Psoas muscle (tissue), 8 donors: Measurements from ENCODE around the gene UBE2F. TPM values are rescaled to one million over a fixed set of nuclear protein-coding genes. Genes with fewer than 3 reads are reported as not detected.
"Not testable (repeated sequence)": the region's sequence is repeated elsewhere in the genome, so short reads cannot be mapped to it uniquely, and the experiment has no call there.

Source experiments
- ATAC-seq, 4 donors: fragments of 200-7000 bp; cut with Tn5 transposase; one replicate each; pipeline ENCODE4 v1.9.1; 2020; ENCODE audit warnings: moderate library complexity in 3 of 4, mild to moderate bottlenecking in 2 of 4
- DNase-seq, 2 donors: peaks; one replicate each; pipeline ENCODE4 v3.0.0-alpha.2; 2020
- H3K27ac ChIP-seq: fragments of 200-600 bp; one replicate; pipeline ENCODE4 v1.8.0; 2022
- H3K27me3 ChIP-seq, 3 donors: fragments of 200-600 bp in 1 of 3; one replicate each; pipeline versions ENCODE4 v1.6.1 to v1.8.0; 2013 to 2022; ENCODE audit warnings: low read length in 2 of 3, mild to moderate bottlenecking in 2 of 3, moderate library complexity in 1 of 3; ENCODE audit not compliant: insufficient read depth in 3 of 3
- H3K36me3 ChIP-seq, 2 donors: fragments of 200-600 bp in 1 of 2; one replicate each; pipeline versions ENCODE4 v1.6.1 to v1.8.0; 2013 to 2022; ENCODE audit warnings: low read depth in 1 of 2, mild to moderate bottlenecking in 1 of 2, moderate library complexity in 1 of 2; ENCODE audit not compliant: insufficient read depth in 1 of 2
- H3K4me1 ChIP-seq: fragments of 200-600 bp; one replicate; pipeline ENCODE4 v1.8.0; 2022
- H3K4me3 ChIP-seq: fragments of 200-600 bp; one replicate; pipeline ENCODE4 v1.8.0; 2022; ENCODE audit warnings: mild to moderate bottlenecking
- H3K9me3 ChIP-seq: fragments of 200-600 bp; one replicate; pipeline ENCODE4 v1.8.0; 2022
- WGBS, 3 donors: extraction: QIAGEN DNeasy Blood & Tissue Kit; methylation state at CpG; one replicate each; pipeline versions ENCODE4 v1.1.6 to v1.1.7; 2013; 5-methylcytosine and 5-hydroxymethylcytosine counted together
- intact Hi-C, 2 donors: fragments of 100-400 bp; cut with DNase I; formaldehyde crosslinking; loops; one replicate each; pipeline versions ENCODE4 v1.11.0 to v1.14.2; 2022
- polyA plus RNA-seq, 3 donors: library from polyadenylated mRNA; stranded (reverse); fragments of 200-250 nt; gene quantifications; one replicate each; pipeline ENCODE4 v1.2.3, GENCODE V29; 2013
- total RNA-seq, 4 donors: library from RNA; stranded (reverse); fragmentation: NEBNext Ultra II Directional in 2 of 4; extraction: Animal tissue kit (Norgen Biotek cat#: 25700) in 2 of 4; gene quantifications; one replicate each; pipeline versions ENCODE4 v1.2.1 to v1.2.4, GENCODE V29; 2021 to 2023
- TF ChIP-seq, protein P1 (sequence below): fragments of 200-600 bp; IDR thresholded peaks from one replicate; pipeline ENCODE4 v1.8.0; 2022; ENCODE audit warnings: antibody characterized with exemption
- donor health status: healthy with polysubstance abuse.
- donor health status: DM: no; HTN: no; CAD: no; lungs with moderate emphysema.
- donor health status: Bipolar disorder and iron deficiency.
- donor health status: healthy.
- donor health status: DM: yes; HTN: yes; CAD: no.
- donor health status: DM: no; HTN: no; CAD: no.
- donor health status: DM: no; HTN: no; CAD: no.
- donor health status: DM: yes; HTN: yes; CAD: no.

UBE2F gene
- total and polyA plus RNA-seq, 7 donors, result 46.0 to 134 (median 67.5) TPM

DNA sequence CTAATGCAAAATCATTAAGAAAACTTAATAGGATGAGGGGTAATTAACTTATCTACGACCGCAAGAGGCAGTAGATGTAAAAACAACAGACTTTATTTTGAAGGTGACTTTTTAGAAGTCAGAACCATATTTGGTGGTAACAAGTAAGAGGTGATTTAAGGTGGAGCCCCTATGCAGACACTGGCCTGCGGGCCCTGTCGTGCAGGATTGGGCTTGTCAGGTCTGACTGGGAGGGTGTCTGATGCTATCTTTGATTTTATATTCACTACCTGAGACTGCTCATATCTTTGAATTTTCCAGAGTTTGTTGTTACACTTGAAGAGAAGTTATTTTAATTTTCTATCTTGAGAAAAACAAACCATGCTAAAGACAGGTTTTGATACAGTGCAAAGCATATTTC lies 64.9 kb downstream of the UBE2F start:
- Histone ChIP-seq H3K27ac (no peak overlapping the region), H3K27me3 (no peaks in the 10 kb centered on the region), H3K4me1 (no peaks in the 10 kb centered on the region), H3K9me3 (no peaks in the 10 kb centered on the region), H3K36me3 (peaks cover 0 to 88% of the 10 kb centered on the region in 2 donors), H3K4me3 (no peak overlapping the region)
- ATAC-seq, result no peak
- no peak for DNase-seq
- TF ChIP-seq, protein P1, sequence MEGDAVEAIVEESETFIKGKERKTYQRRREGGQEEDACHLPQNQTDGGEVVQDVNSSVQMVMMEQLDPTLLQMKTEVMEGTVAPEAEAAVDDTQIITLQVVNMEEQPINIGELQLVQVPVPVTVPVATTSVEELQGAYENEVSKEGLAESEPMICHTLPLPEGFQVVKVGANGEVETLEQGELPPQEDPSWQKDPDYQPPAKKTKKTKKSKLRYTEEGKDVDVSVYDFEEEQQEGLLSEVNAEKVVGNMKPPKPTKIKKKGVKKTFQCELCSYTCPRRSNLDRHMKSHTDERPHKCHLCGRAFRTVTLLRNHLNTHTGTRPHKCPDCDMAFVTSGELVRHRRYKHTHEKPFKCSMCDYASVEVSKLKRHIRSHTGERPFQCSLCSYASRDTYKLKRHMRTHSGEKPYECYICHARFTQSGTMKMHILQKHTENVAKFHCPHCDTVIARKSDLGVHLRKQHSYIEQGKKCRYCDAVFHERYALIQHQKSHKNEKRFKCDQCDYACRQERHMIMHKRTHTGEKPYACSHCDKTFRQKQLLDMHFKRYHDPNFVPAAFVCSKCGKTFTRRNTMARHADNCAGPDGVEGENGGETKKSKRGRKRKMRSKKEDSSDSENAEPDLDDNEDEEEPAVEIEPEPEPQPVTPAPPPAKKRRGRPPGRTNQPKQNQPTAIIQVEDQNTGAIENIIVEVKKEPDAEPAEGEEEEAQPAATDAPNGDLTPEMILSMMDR, result no peak
- WGBS, 3 donors, result 97 to 100% (median 99%) methylated on average over 4 of the region's 4 CpGs
- intact Hi-C loops, result no loop called here

DNA sequence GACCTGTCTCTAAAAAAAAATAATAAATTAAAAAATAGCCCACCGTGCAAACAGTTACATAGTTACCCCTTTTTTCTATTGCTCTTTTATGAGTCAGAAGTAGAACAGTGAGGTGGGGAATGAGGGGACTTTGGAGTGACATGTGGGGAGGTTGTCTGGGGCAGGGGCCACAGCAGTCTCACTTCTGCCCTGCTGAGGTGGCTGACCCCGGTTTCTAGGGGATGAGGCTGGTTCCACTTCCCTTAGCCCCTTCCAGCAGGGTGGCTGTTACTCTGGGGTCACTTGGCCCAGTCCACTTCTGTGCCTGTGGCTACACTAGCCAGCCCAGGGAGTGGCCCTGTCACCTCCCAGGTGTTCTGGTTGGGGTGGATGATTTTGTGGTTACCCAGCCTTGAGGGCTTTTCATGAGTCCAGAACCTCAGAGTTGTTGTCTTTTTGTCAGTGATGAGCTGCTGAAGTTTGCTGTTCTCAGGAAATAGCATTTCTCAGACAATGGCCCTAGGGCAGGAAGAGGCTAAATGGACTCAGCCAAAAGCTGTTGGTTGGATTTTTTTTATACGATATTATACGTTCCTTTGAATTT lies 66.0 kb downstream of the UBE2F start:
- no peak for DNase-seq
- H3K27ac ChIP-seq, result no peak overlapping the region
- no peaks in the 10 kb centered on the region for H3K4me1 ChIP-seq
- H3K4me3 ChIP-seq, result no peak overlapping the region
- no peaks in the 10 kb centered on the region for H3K27me3 ChIP-seq
- TF ChIP-seq, protein P1, result no peak
- H3K9me3 ChIP-seq, result no peaks in the 10 kb centered on the region
- WGBS, 3 donors, result 54 to 86% (median 62%) methylated on average over 4 of the region's 4 CpGs
- peaks cover 0 to 88% of the 10 kb centered on the region in 2 donors for H3K36me3 ChIP-seq
- ATAC-seq, result no peak
- intact Hi-C loops, result no loop called here

DNA sequence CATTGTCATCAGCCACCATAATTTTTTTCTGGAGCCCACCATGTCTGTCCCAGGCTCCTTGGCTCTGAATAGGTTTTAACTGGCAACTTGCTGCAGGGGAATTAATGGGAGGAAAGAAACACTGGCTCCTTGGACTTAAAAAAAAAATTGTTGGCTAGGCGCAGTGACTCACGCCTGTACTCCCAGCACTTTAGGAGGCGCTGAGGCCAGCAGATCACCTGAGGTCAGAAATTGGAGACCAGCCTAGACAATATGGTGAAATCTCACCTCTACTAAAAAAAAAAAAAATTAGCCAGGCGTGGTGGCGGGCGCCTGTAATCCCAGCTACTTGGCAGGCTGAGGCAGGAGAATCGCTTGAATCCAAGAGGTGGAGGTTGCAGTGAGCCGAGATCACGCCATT lies 67.2 kb downstream of the UBE2F start:
- H3K4me1 ChIP-seq, H3K27me3 ChIP-seq, H3K9me3 ChIP-seq, H3K27ac ChIP-seq, H3K4me3 ChIP-seq, DNase-seq, intact Hi-C loops: not testable (repeated sequence)
- H3K36me3 ChIP-seq, result peaks cover 0 to 88% of the 10 kb centered on the region in 2 donors
- peak in 2 of 4 donors; percentile 50 to 59 for ATAC-seq
- 94 to 99% (median 98%) methylated on average over 9 of the region's 9 CpGs for WGBS, 3 donors

DNA sequence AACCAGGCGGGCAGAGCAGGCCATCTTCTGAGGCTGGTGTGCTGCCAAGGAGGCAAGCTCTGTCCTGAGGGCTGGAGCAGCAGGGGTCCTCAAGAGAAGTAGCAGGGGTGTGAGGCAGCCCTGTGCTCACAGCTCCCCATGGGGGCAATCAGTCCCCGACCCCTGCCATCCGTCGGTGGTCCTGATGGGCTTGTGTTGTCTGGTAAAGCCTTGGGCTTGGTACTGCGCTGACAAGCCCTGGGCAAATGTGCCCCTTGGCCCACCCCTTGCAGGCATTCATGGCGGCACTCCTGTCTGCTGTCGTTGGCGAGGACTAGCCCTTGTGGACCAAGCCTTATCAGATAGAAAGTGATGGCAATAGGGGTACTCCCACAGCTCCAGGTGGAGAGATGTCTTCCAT lies 71.4 kb downstream of the UBE2F start:
- 93 to 99% (median 98%) methylated on average over 8 of the region's 8 CpGs for WGBS, 3 donors
- H3K4me1 ChIP-seq, result no peaks in the 10 kb centered on the region
- intact Hi-C loops, result no loop called here
- no peaks in the 10 kb centered on the region for H3K9me3 ChIP-seq
- DNase-seq, result no peak
- peaks cover 1 to 88% of the 10 kb centered on the region in 2 donors for H3K36me3 ChIP-seq
- no peak overlapping the region for H3K27ac ChIP-seq
- no peak overlapping the region for H3K4me3 ChIP-seq
- ATAC-seq, result no peak
- no peaks in the 10 kb centered on the region for H3K27me3 ChIP-seq
- TF ChIP-seq, protein P1, result no peak

DNA sequence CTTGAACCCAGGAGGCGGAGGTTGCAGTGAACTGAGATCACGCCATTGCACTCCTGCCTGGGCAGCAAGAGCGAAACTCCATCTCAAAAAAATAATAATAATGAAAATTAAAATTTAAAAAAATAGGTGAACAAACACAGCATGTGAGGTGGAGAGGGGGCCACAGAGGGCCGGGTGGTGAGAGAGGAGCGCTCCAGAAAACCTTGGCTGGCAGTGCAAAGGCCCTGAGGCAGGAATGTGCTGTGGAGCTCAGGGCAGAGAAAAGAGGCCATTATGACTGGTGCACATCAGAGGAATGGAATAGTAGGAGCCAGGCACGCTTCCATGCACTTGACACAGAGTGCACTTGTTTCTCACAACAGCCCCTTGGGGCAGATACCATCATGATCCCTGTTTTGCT lies 72.3 kb downstream of the UBE2F start:
- Histone ChIP-seq H3K4me3 (no peak overlapping the region), H3K9me3 (no peaks in the 10 kb centered on the region), H3K36me3 (peaks cover 2 to 88% of the 10 kb centered on the region in 2 donors), H3K27ac (no peak overlapping the region), H3K4me1 (no peaks in the 10 kb centered on the region), H3K27me3 (no peaks in the 10 kb centered on the region)
- intact Hi-C loops, result no loop called here
- WGBS, 3 donors, result 89 to 94% (median 91%) methylated on average over 6 of the region's 6 CpGs
- TF ChIP-seq, protein P1, result no peak
- ATAC-seq (no peak), DNase-seq (no peak)
